Subcutaneous adipose tissue (tissue), 4 donors: ENCODE results near the gene MFAP3L. TPM values are rescaled to one million over a fixed set of nuclear protein-coding genes. Genes with fewer than 3 reads are reported as not detected.

ENCODE experiments used
- CTCF ChIP-seq: fragments of 450-650 bp; IDR thresholded peaks from one replicate; pipeline ENCODE4 v1.5.1; 2016; ENCODE audit warnings: low read depth, mild to moderate bottlenecking, control low read depth, antibody characterized with exemption, moderate library complexity
- total RNA-seq, 4 donors: library from RNA; depleted of rRNA; stranded (reverse); fragments of >200 nt; gene quantifications; one replicate each; pipeline ENCODE4 v1.1.0, GENCODE V29; 2016

The MFAP3L gene
- total RNA-seq, 4 donors from 2014 or later: 1.9 to 10.1 (median 3.3) TPM

- no peak for TF ChIP-seq CTCF
Measured at GRCh38 chr4:170008371-170008770, 17.8 kb downstream of the MFAP3L start.

GRCh38 chr4:170007113-170007512, 19.1 kb downstream of the MFAP3L start:
- no peak for TF ChIP-seq CTCF

GRCh38 chr4:170005472-170005871, 20.7 kb downstream of the MFAP3L start:
- no peak for TF ChIP-seq CTCF

GRCh38 chr4:170004651-170005295, 21.4 kb downstream of the MFAP3L start:
- no peak for TF ChIP-seq CTCF

- no peak for TF ChIP-seq CTCF
Measured at GRCh38 chr4:170003071-170004070, 22.8 kb downstream of the MFAP3L start.

GRCh38 chr4:170001745-170002267, 24.4 kb downstream of the MFAP3L start:
- TF ChIP-seq CTCF: no peak
